CD4-positive, alpha-beta T cell treated with Interleukin-15 for 4 hours (primary cell): ENCODE results near the gene IZUMO4.
"Not testable (repeated sequence)": the region's sequence is repeated elsewhere in the genome, so short reads cannot be mapped to it uniquely, and the experiment has no call there.

Source experiments
- DNase-seq: peaks from one replicate; pipeline ENCODE4 v3.0.0-alpha.2; 2020; ENCODE audit warnings: low spot score

Gene IZUMO4

GRCh38 chr19:2081873-2082810 lies 14.6 kb upstream of the IZUMO4 start:
- DNase-seq = peak; percentile 50

- peak; percentile 71 for DNase-seq
Observed at GRCh38 chr19:2083174-2083854, 13.4 kb upstream of the IZUMO4 start.

GRCh38 chr19:2084993-2085720 lies 11.6 kb upstream of the IZUMO4 start:
- peak; percentile 95 for DNase-seq

- DNase-seq = not testable (repeated sequence)
Observed at GRCh38 chr19:2086695-2087620, 9.8 kb upstream of the IZUMO4 start.

GRCh38 chr19:2087621-2088100 lies 9.1 kb upstream of the IZUMO4 start:
- DNase-seq = peak; percentile 31

GRCh38 chr19:2089001-2089711 lies 7.6 kb upstream of the IZUMO4 start:
- DNase-seq = no peak

GRCh38 chr19:2089727-2090053 lies 7.0 kb upstream of the IZUMO4 start:
- no peak for DNase-seq

- DNase-seq = not testable (repeated sequence)
Observed at GRCh38 chr19:2091926-2092525, 4.7 kb upstream of the IZUMO4 start.

- peak; percentile 86 for DNase-seq
Observed at GRCh38 chr19:2096034-2096479, 658 bp upstream of the IZUMO4 start, which contains the start of gene MOB3A. MOB3A (minus strand) TSS chr19:2096326; CDS start chr19:2078560, 17,766 bp downstream.

- peak; percentile 51 for DNase-seq
Observed at GRCh38 chr19:2097203-2097885, 629 bp downstream of the IZUMO4 start.

- DNase-seq = no peak
Observed at GRCh38 chr19:2097886-2098327, 1.2 kb downstream of the IZUMO4 start.

- no peak for DNase-seq
Observed at GRCh38 chr19:2099054-2099501, 2.4 kb downstream of the IZUMO4 start.

- no peak for DNase-seq
Observed at GRCh38 chr19:2099937-2100718, 3.4 kb downstream of the IZUMO4 start.

- DNase-seq = no peak
Observed at GRCh38 chr19:2100719-2101061, 4.0 kb downstream of the IZUMO4 start.

GRCh38 chr19:2101417-2102335 lies 5.0 kb downstream of the IZUMO4 start:
- DNase-seq = no peak

- DNase-seq = no peak
Observed at GRCh38 chr19:2103045-2103707, 6.5 kb downstream of the IZUMO4 start.
